ENCODE data around the gene DDB1. TPM values are rescaled to one million over a fixed set of nuclear protein-coding genes. Genes with fewer than 3 reads are reported as not detected.

Gene DDB1
- total RNA-seq, 1 donor from 2014 or later, result 188 TPM

- Mint-ChIP-seq H3K4me3 (ENCODE audit: unreplicated experiment) (no peak overlapping the region), H3K27ac (ENCODE audit: unreplicated experiment) (no peak overlapping the region), H3K27me3 (ENCODE audit: low read depth) (no peaks in the 10 kb centered on the region), H3K4me1 (ENCODE audit: low read depth) (peaks cover 13% of the 10 kb centered on the region), H3K36me3 (ENCODE audit: low read depth) (peaks cover 18% of the 10 kb centered on the region), H3K9me3 (ENCODE audit: low read depth) (no peaks in the 10 kb centered on the region)
- DNase-seq (ENCODE audit: low spot score), result no peak
- TF ChIP-seq CTCF (IDR thresholded peaks at IDR 0.05), result no peak
These were observed 39.9 kb upstream of the DDB1 start for GRCh38 chr11:61372659-61373420.

- Mint-ChIP-seq H3K4me3 (ENCODE audit: unreplicated experiment) (no peak overlapping the region), H3K9me3 (ENCODE audit: low read depth) (no peaks in the 10 kb centered on the region), H3K27me3 (ENCODE audit: low read depth) (no peaks in the 10 kb centered on the region), H3K4me1 (ENCODE audit: low read depth) (peaks cover 24% of the 10 kb centered on the region), H3K36me3 (ENCODE audit: low read depth) (peaks cover 22% of the 10 kb centered on the region), H3K27ac (ENCODE audit: unreplicated experiment) (no peak overlapping the region)
- TF ChIP-seq CTCF (IDR thresholded peaks at IDR 0.05), result no peak
- no peak for DNase-seq (ENCODE audit: low spot score)
These were observed 37.6 kb upstream of the DDB1 start for GRCh38 chr11:61370349-61371005.

GRCh38 chr11:61369372-61370348 lies 36.8 kb upstream of the DDB1 start:
- DNase-seq (ENCODE audit: low spot score), result no peak
- Mint-ChIP-seq H3K27ac (ENCODE audit: unreplicated experiment) (no peak overlapping the region), H3K36me3 (ENCODE audit: low read depth) (peaks cover 20% of the 10 kb centered on the region), H3K4me1 (ENCODE audit: low read depth) (peaks cover 25% of the 10 kb centered on the region), H3K27me3 (ENCODE audit: low read depth) (no peaks in the 10 kb centered on the region), H3K4me3 (ENCODE audit: unreplicated experiment) (no peak overlapping the region), H3K9me3 (ENCODE audit: low read depth) (no peaks in the 10 kb centered on the region)
- TF ChIP-seq CTCF (IDR thresholded peaks at IDR 0.05), result no peak

- no peaks in the 10 kb centered on the region for H3K27me3 Mint-ChIP-seq (ENCODE audit: low read depth)
- no peak for TF ChIP-seq CTCF (IDR thresholded peaks at IDR 0.05)
- H3K4me1 Mint-ChIP-seq (ENCODE audit: low read depth), result peaks cover 27% of the 10 kb centered on the region
- H3K27ac Mint-ChIP-seq (ENCODE audit: unreplicated experiment), result no peak overlapping the region
- no peak for DNase-seq (ENCODE audit: low spot score)
- H3K36me3 Mint-ChIP-seq (ENCODE audit: low read depth), result peaks cover 21% of the 10 kb centered on the region
- H3K4me3 Mint-ChIP-seq (ENCODE audit: unreplicated experiment), result no peak overlapping the region
- no peaks in the 10 kb centered on the region for H3K9me3 Mint-ChIP-seq (ENCODE audit: low read depth)
These were observed 35.7 kb upstream of the DDB1 start for GRCh38 chr11:61368646-61369045.

GRCh38 chr11:61367406-61367805 lies 34.5 kb upstream of the DDB1 start:
- Mint-ChIP-seq H3K9me3 (ENCODE audit: low read depth) (no peaks in the 10 kb centered on the region), H3K4me1 (ENCODE audit: low read depth) (peaks cover 35% of the 10 kb centered on the region), H3K4me3 (ENCODE audit: unreplicated experiment) (no peak overlapping the region), H3K36me3 (ENCODE audit: low read depth) (peaks cover 21% of the 10 kb centered on the region), H3K27ac (ENCODE audit: unreplicated experiment) (no peak overlapping the region), H3K27me3 (ENCODE audit: low read depth) (no peaks in the 10 kb centered on the region)
- DNase-seq (ENCODE audit: low spot score), result no peak
- TF ChIP-seq CTCF (IDR thresholded peaks at IDR 0.05), result no peak
